HPDE6-E6E7 (cell line): Measurements from ENCODE around the gene ADAMTS8.

Source experiments
- DNase-seq: peaks from one replicate; pipeline ENCODE4 v3.0.0; 2011; ENCODE audit warnings: missing footprints; ENCODE audit errors: extremely low spot score

ADAMTS8 gene

GRCh38 chr11:130462101-130462885 lies 33.9 kb upstream of the ADAMTS8 start:
- no peak for DNase-seq

GRCh38 chr11:130459521-130459920 lies 31.1 kb upstream of the ADAMTS8 start:
- no peak for DNase-seq

GRCh38 chr11:130458410-130458729 lies 30.0 kb upstream of the ADAMTS8 start:
- no peak for DNase-seq

- DNase-seq = no peak
Measured at GRCh38 chr11:130457623-130458409, 29.4 kb upstream of the ADAMTS8 start.

GRCh38 chr11:130456286-130456685 lies 27.9 kb upstream of the ADAMTS8 start:
- DNase-seq = no peak

- DNase-seq = no peak
Measured at GRCh38 chr11:130455483-130456127, 27.2 kb upstream of the ADAMTS8 start.

GRCh38 chr11:130454491-130455252 lies 26.3 kb upstream of the ADAMTS8 start:
- no peak for DNase-seq

GRCh38 chr11:130452940-130453339 lies 24.5 kb upstream of the ADAMTS8 start:
- no peak for DNase-seq

- no peak for DNase-seq
Measured at GRCh38 chr11:130452176-130452575, 23.8 kb upstream of the ADAMTS8 start.

GRCh38 chr11:130451231-130452019 lies 23.0 kb upstream of the ADAMTS8 start:
- DNase-seq = no peak

- no peak for DNase-seq
Measured at GRCh38 chr11:130449996-130450769, 21.8 kb upstream of the ADAMTS8 start.

GRCh38 chr11:130449310-130449990 lies 21.0 kb upstream of the ADAMTS8 start:
- no peak for DNase-seq

- DNase-seq = peak; percentile 71
Measured at GRCh38 chr11:130448416-130449309, 20.3 kb upstream of the ADAMTS8 start, which contains the start of gene ADAMTS15. Gene ADAMTS15 (plus strand): TSS chr11:130448645. CDS start chr11:130448974, 329 bp downstream.

GRCh38 chr11:130448039-130448415 lies 19.6 kb upstream of the ADAMTS8 start:
- DNase-seq = no peak

- no peak for DNase-seq
Measured at GRCh38 chr11:130445788-130446187, 17.4 kb upstream of the ADAMTS8 start.

GRCh38 chr11:130442737-130443136 lies 14.3 kb upstream of the ADAMTS8 start:
- no peak for DNase-seq

GRCh38 chr11:130441719-130442118 lies 13.3 kb upstream of the ADAMTS8 start:
- DNase-seq = no peak

- no peak for DNase-seq
Measured at GRCh38 chr11:130439876-130440275, 11.5 kb upstream of the ADAMTS8 start.

GRCh38 chr11:130439160-130439519 lies 10.7 kb upstream of the ADAMTS8 start:
- DNase-seq = no peak
